Midbrain (tissue), 1 donor: Measurements from ENCODE around the gene ACOT9.
A peak's percentile ranks its signal among the peaks of the same experiment; 100 is the strongest.
"Not testable (repeated sequence)": the region's sequence is repeated elsewhere in the genome, so short reads cannot be mapped to it uniquely, and the experiment has no call there.

Source experiments
- DNase-seq: peaks from one replicate; lab custom pipeline; 2025; lab: John Stamatoyannopoulos, UW

Gene ACOT9

GRCh38 chrX:23742697-23743622, at the start of gene ACOT9:
Gene ACOT9 (minus strand): TSS chrX:23743276. CDS start chrX:23743144, 132 bp downstream.
- DNase-seq, result peak; percentile 59

DNA sequence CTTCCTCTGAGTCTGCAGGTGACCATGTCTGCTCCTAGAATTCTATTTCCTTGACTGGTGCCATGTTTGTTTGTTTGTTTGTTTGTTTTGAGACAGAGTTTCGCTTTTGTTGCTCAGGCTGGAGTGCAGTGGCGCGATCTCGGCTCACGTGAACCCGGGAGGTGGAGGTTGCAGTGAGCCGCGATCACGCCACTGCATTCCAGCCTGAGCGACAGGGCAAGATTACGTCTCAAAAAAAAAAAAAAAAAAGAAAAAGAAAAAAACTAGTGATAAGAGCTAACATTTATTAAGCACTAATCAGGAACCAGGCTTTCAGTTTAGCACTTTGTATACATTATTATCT, 47.0 kb upstream of the ACOT9 start:
- DNase-seq, result no peak

DNA sequence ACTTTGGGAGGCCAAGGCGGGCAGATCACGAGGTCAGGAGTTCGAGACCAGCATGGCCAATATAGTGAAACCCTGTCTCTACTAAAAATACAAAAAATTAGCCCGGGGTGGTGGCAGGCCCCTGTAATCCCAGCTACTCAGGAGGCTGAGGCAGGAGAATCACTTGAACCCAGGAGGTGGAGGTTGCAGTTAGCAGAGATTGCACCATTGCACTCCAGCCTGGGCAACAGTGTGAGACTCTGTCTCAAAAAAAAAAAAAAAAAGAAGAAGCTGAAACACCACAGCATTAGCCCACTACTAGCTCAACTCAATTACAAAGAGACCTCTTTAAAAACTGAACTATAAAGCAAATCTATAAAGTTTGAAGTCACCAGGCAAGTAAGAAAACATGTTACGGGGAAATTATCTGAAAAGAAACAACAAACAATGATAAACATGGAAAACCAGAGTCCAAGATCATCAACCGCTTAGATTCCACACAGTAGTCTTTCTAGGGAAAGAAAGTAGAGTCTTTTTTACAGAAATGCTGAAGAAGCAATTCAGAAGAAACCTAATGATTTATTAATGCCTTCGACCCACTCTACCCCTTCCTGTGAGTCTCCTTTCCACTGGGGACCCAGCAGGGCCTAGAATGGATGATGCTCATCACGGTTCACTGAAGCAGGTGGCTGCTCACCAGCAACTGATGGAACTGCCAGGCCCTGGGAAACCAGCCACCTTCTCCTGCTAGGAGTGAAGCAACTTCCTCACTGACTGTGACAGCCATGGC, 46.5 kb upstream of the ACOT9 start:
- DNase-seq, result no peak

DNA sequence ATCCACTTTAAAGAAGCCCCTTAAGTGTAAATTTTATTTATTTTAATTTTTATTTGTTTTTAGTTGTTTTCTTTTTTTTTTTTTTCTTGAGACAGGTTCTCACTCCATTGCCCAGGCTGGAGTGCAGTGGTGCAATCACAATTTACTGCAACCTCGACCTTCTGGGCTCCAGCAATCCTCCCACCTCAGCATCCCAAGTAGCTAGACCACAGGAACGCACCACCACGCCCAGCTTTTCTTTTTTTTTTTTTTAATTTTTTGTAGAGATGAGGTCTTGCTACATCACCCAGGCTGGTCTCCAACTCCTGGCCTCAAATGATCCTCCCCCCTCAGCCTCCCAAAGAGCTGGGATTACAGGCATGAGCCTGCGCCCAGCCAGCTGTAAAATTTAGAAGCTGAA, 45.9 kb upstream of the ACOT9 start:
- DNase-seq, result no peak

DNA sequence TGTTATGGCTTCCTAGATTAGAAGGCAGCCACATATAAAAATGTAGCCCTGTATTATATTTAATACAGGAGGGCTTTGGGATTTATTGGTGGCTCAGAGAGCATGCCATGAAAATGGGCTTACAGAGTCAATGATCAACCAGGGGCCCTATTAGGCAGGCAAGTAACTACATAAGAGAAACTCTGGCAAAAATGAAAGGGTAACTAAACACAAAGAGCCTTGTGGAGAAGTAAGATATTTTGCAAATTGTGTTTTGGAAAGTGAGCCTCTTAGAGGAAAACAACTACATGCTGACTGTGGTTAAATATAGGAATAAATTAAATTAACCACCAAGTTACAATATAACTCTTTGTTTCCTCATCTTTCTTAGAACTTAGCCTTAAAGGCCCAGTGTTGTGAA, 45.4 kb upstream of the ACOT9 start:
- DNase-seq, result no peak

- DNase-seq, result no peak
Observed at GRCh38 chrX:23787745-23788118, 44.7 kb upstream of the ACOT9 start.

- no peak for DNase-seq
Observed at GRCh38 chrX:23786268-23786815, 43.3 kb upstream of the ACOT9 start.

- DNase-seq, result no peak
Observed at GRCh38 chrX:23785580-23785979, 42.5 kb upstream of the ACOT9 start.

GRCh38 chrX:23784470-23785331, 41.6 kb upstream of the ACOT9 start:
- no peak for DNase-seq

GRCh38 chrX:23783589-23784469, 40.8 kb upstream of the ACOT9 start:
- no peak for DNase-seq

- peak; percentile 95 for DNase-seq
Observed at GRCh38 chrX:23782863-23783588, 40.0 kb upstream of the ACOT9 start, which contains the start of gene SAT1. Gene SAT1 (plus strand): TSS chrX:23783173. CDS start chrX:23783352, 179 bp downstream.

DNA sequence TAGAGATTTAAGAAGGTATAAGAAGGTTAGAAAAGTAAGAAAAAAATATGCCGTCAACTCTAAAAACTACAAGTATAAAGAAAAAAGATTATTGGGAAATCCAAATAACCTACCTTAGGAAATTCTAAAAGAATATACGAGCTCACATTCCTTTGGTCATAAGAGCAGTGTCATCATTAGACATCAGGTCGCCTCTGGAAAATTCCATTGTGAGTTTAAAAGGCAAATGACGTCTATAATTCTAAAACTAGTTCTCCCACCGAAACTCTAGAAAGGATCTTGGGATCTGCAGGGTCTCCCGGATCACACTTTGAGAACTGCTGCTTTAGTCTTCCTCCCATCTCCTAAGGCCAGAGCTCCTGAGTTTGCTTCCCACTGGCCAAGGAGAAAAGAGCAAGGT, 39.4 kb upstream of the ACOT9 start:
- DNase-seq, result no peak

DNA sequence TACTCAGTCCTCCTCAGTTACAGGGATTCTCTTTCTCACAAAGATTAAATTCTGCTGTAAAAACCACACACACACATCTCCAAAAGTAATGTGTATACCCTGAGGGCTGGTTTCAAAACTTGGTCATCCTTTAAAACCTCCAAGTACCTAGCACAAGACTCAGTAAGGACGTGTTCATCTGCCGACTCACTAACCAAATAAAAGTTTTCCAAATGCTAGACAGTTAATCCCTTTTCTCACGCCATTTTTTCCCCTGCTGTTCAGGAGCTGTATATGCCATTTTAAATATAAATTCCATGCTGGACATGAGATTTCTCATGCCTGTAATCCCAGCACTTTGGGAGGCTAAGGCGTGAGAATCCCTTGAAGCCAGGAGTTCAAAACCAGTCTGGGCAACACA, 35.9 kb upstream of the ACOT9 start:
- DNase-seq, result no peak

DNA sequence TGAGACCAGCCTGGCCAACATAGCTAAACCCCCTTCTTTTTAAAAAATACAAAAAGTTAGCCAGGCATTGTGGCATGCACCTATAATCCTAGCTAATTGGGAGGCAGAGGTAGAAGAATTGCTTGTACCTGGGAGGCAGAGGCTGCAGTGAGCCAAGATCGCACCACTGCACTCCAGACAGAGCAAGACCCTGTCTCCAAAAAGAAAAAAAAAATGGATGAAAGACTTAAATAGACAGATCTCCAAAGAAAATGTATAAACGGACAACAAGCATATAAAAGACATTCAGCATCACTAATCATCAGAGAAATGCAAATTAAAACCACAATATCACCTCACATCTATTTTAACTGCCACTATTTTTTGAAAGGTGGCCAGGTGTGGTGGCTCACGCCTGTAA, 33.3 kb upstream of the ACOT9 start:
- no peak for DNase-seq

DNA sequence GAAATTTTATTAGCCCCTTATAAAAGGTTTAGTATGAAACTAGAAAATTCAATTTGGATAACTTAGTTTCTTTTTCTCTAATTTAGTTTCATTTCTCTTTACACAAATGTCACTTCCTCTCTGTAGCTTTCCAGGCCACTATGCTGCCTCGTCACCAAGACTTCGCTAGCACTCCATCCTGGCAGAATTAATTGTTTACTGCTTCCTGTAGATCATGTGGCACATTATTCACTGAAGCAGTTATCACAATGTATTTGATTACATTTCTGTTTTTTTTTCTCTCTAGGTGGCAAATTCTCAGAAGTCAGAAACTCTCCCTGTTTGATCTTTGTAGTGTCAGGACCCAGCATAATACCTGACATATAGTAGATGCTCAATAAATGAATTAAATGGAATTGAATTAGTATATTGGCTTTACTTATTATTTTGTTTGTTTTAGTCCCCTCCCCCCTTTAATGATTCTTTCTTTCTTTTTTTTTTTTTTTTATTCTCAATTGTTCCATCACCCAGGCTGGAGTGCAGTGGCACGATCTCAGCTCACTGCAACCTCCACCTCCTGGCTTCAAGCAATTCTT, 30.6 kb upstream of the ACOT9 start:
- DNase-seq, result no peak

DNA sequence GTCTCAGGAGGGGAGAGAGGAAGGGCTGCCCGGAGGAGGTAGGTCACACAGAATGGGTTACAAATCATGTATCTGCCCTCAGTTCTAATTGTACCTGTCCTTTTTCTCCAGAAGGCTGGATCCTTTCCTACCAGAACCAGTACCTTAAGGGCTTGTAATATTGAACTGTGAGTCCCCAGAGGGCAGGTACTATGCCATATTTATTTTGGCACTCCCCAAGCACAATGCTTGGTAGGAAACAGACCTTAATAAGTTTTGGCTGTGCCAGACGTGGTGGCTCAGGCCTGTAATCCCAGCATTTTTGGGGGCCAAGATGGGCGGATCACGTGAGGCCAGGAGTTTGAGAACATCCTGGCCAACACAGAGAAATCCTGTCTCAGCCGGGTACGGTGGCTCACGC, 28.0 kb upstream of the ACOT9 start:
- DNase-seq, result not testable (repeated sequence)

DNA sequence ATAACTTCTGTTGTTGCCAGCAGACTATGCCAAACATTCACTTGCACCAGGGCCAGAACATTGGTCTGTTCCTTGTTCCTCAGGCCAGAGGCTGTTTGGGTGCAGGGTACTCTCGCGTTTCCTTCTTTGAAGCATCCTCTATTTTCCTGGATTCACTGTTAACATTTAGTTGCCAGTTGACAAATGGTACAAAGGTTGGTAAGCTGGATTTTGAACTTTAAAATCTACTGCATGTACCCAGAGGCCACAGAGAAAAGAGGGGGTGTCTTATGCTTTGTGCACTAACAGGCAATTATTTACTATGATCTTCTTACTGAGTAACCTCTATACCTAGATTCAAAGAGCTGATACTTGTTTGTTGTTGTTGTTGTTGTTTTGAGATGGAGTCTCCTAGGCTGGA, 27.1 kb upstream of the ACOT9 start:
- no peak for DNase-seq

- no peak for DNase-seq
Observed at GRCh38 chrX:23766650-23767551, 23.8 kb upstream of the ACOT9 start.

GRCh38 chrX:23765868-23766267, 22.8 kb upstream of the ACOT9 start:
- DNase-seq, result no peak
